Muscle of back (tissue), 11 donors: ENCODE data around the gene PRR7. TPM values are rescaled to one million over a fixed set of nuclear protein-coding genes. Genes with fewer than 3 reads are reported as not detected.
"Not testable (repeated sequence)": the region's sequence is repeated elsewhere in the genome, so short reads cannot be mapped to it uniquely, and the experiment has no call there.

ENCODE experiments used
- DNase-seq, 3 donors: peaks; one replicate each; pipeline versions ENCODE4 v3.0.0 to v3.0.0-alpha.2; 2013
- polyA plus RNA-seq, 10 donors: library from polyadenylated mRNA; unstranded; fragments of 120-200 nt; gene quantifications; one replicate each; pipeline ENCODE4 v1.2.1, GENCODE V29; 2013; ENCODE audit not compliant: insufficient read length in 10 of 10

The PRR7 gene
- polyA plus RNA-seq, 10 donors = 0.43 to 1.4 (median 0.78) TPM

- DNase-seq = no peak
These were observed 35.8 kb downstream of the PRR7 start for GRCh38 chr5:177482359-177482795.

- no peak for DNase-seq
These were observed 36.4 kb downstream of the PRR7 start for GRCh38 chr5:177483042-177483441.

- DNase-seq = no peak
These were observed 37.6 kb downstream of the PRR7 start for GRCh38 chr5:177483994-177484901.

GRCh38 chr5:177484902-177485549 lies 38.4 kb downstream of the PRR7 start:
- DNase-seq = no peak

GRCh38 chr5:177485753-177486152 lies 39.1 kb downstream of the PRR7 start:
- not testable (repeated sequence) for DNase-seq

GRCh38 chr5:177486256-177486655 lies 39.6 kb downstream of the PRR7 start:
- DNase-seq = no peak

GRCh38 chr5:177487144-177487543 lies 40.5 kb downstream of the PRR7 start:
- DNase-seq = no peak

GRCh38 chr5:177487975-177488374 lies 41.4 kb downstream of the PRR7 start:
- no peak for DNase-seq

GRCh38 chr5:177489119-177489716 lies 42.6 kb downstream of the PRR7 start:
- no peak for DNase-seq

- DNase-seq = no peak
These were observed 43.8 kb downstream of the PRR7 start for GRCh38 chr5:177490311-177490991.

- DNase-seq = no peak
These were observed 44.4 kb downstream of the PRR7 start for GRCh38 chr5:177490992-177491391.

GRCh38 chr5:177491429-177491945 lies 44.9 kb downstream of the PRR7 start:
- peak in 2 of 3 donors; percentile 65 to 75 for DNase-seq

- no peak for DNase-seq
These were observed 45.6 kb downstream of the PRR7 start for GRCh38 chr5:177491983-177492746.

GRCh38 chr5:177492841-177493240 lies 46.2 kb downstream of the PRR7 start:
- no peak for DNase-seq

GRCh38 chr5:177493795-177494345 lies 47.3 kb downstream of the PRR7 start:
- no peak for DNase-seq

- DNase-seq = peak; percentile 86 to 90 (median 89)
These were observed 48.0 kb downstream of the PRR7 start for GRCh38 chr5:177494346-177495195.

- DNase-seq = peak; percentile 82 to 92 (median 90)
These were observed 48.8 kb downstream of the PRR7 start for GRCh38 chr5:177495243-177496060.

- DNase-seq = peak in 1 of 3 donors; percentile 59
These were observed 49.6 kb downstream of the PRR7 start for GRCh38 chr5:177496070-177496726.
